Hindlimb muscle (tissue), 1 donor: Measurements from ENCODE around the gene HTT. TPM values are rescaled to one million over a fixed set of nuclear protein-coding genes. Genes with fewer than 3 reads are reported as not detected.
"Not testable (repeated sequence)": the region's sequence is repeated elsewhere in the genome, so short reads cannot be mapped to it uniquely, and the experiment has no call there.

Source experiments
- DNase-seq: peaks from one replicate; pipeline ENCODE4 v3.0.0-alpha.2; 2013
- polyA plus RNA-seq: library from polyadenylated mRNA; unstranded; fragments of 120-200 nt; gene quantifications from one replicate; pipeline ENCODE4 v1.2.1, GENCODE V29; 2013; ENCODE audit not compliant: insufficient read length

The HTT gene
- polyA plus RNA-seq, 1 donor = 32.0 TPM

GRCh38 chr4:3124070-3124767, 49.7 kb downstream of the HTT start:
- no peak for DNase-seq

- DNase-seq = no peak
Observed at GRCh38 chr4:3127112-3127511, 52.6 kb downstream of the HTT start.

- no peak for DNase-seq
Observed at GRCh38 chr4:3128058-3128457, 53.6 kb downstream of the HTT start.

- DNase-seq = no peak
Observed at GRCh38 chr4:3128976-3129375, 54.5 kb downstream of the HTT start.

- DNase-seq = no peak
Observed at GRCh38 chr4:3130201-3130600, 55.7 kb downstream of the HTT start.

- DNase-seq = no peak
Observed at GRCh38 chr4:3130826-3131225, 56.3 kb downstream of the HTT start.

- no peak for DNase-seq
Observed at GRCh38 chr4:3134201-3134600, 59.7 kb downstream of the HTT start.

- no peak for DNase-seq
Observed at GRCh38 chr4:3135155-3136011, 60.9 kb downstream of the HTT start.

GRCh38 chr4:3136454-3136853, 62.0 kb downstream of the HTT start:
- no peak for DNase-seq

GRCh38 chr4:3137908-3138307, 63.4 kb downstream of the HTT start:
- no peak for DNase-seq

- no peak for DNase-seq
Observed at GRCh38 chr4:3145234-3145924, 70.9 kb downstream of the HTT start.

- DNase-seq = no peak
Observed at GRCh38 chr4:3148926-3149325, 74.4 kb downstream of the HTT start.

GRCh38 chr4:3151238-3151637, 76.8 kb downstream of the HTT start:
- not testable (repeated sequence) for DNase-seq

- DNase-seq = no peak
Observed at GRCh38 chr4:3157366-3157765, 82.9 kb downstream of the HTT start.

- DNase-seq = no peak
Observed at GRCh38 chr4:3158841-3159240, 84.4 kb downstream of the HTT start.

GRCh38 chr4:3160438-3160837, 86.0 kb downstream of the HTT start:
- DNase-seq = no peak

GRCh38 chr4:3161044-3161443, 86.6 kb downstream of the HTT start:
- DNase-seq = not testable (repeated sequence)

GRCh38 chr4:3166434-3166833, 92.0 kb downstream of the HTT start:
- DNase-seq = not testable (repeated sequence)

GRCh38 chr4:3168029-3168428, 93.5 kb downstream of the HTT start:
- no peak for DNase-seq

- no peak for DNase-seq
Observed at GRCh38 chr4:3174371-3175338, 100.2 kb downstream of the HTT start.

- no peak for DNase-seq
Observed at GRCh38 chr4:3176367-3177229, 102.1 kb downstream of the HTT start.
